K562 (cell line): ENCODE results near the gene SIRPA. TPM values are rescaled to one million over a fixed set of nuclear protein-coding genes. Genes with fewer than 3 reads are reported as not detected.

Source experiments
- ATAC-seq: fragments of 200-7000 bp; cut with Tn5 transposase; 3 replicates; pipeline ENCODE4 v1.9.1; 2020; ENCODE audit warnings: moderate library complexity
- BruUV-seq: library from RNA; stranded (reverse); fragments of 400-500 nt; replicated peaks from 2 replicates; lab custom pipeline; 2021; lab: Mats Ljungman, UMichigan
- CTCF ChIA-PET: fragments of 300-600 bp; formaldehyde crosslinking; extraction: SDS; loops from one replicate; lab custom pipeline; 2021; ENCODE audit warnings: low intra/inter-chr PET ratio; lab: Yijun Ruan, JAX
- POLR2A ChIA-PET: fragments of 300-600, 350-650 bp; sonication (Branson Sonifier 250); formaldehyde crosslinking; extraction: SDS; loops from one replicate; lab custom pipeline; 2021; ENCODE audit warnings: antibody characterized with exemption, inconsistent platforms; lab: Yijun Ruan, JAX
- DNase-seq, 4 experiments: peaks; one replicate each; pipeline versions ENCODE4 v3.0.0 to v3.0.0-alpha.2; 2011 to 2018; ENCODE audit warnings: low spot score in 3 of 4, mixed read lengths in 3 of 4; ENCODE audit errors: extremely low read depth in 1 of 4
- FAIRE-seq: peaks from 2 replicates; lab custom pipeline; 2011; peaks lifted over from hg19 to GRCh38; lab: Jason Lieb, UNC
- H2AFZ ChIP-seq: 2 replicates; pipeline ENCODE4 v1.6.0; 2011; ENCODE audit warnings: low read depth, low read length, control low read depth, inconsistent platforms
- H3K27ac ChIP-seq: fragments of 200-600 bp; 3 replicates; pipeline ENCODE4 v1.8.0; 2011; ENCODE audit warnings: low read depth, mild to moderate bottlenecking, control low read depth, inconsistent platforms, low read length, moderate library complexity, mixed read lengths; ENCODE audit errors: extremely low read depth
- H3K27me3 ChIP-seq, 2 experiments: fragments of 300-600 bp in 1 of 2; 2 replicates in 1 of 2; 3 replicates in 1 of 2; pipeline versions ENCODE4 v1.6.0 to v1.8.0; 2011; ENCODE audit warnings: inconsistent platforms in 2 of 2, low read length in 2 of 2, mild to moderate bottlenecking in 1 of 2, mixed read lengths in 1 of 2, moderate library complexity in 1 of 2; ENCODE audit not compliant: control insufficient read depth in 2 of 2, insufficient read depth in 2 of 2
- H3K36me3 ChIP-seq: fragments of 300-600 bp; 3 replicates; pipeline ENCODE4 v1.8.0; 2011; ENCODE audit warnings: mild to moderate bottlenecking, low read length, inconsistent platforms; ENCODE audit not compliant: control insufficient read depth, insufficient read depth
- H3K4me1 ChIP-seq, 2 experiments: fragments of 200-600 bp in 1 of 2; replicated peaks in 1 of 2; 2 replicates in 1 of 2; 3 replicates in 1 of 2; pipeline versions ENCODE4 v1.5.1 to v1.8.0; 2011; ENCODE audit warnings: inconsistent platforms in 2 of 2, low read length in 2 of 2, mild to moderate bottlenecking in 1 of 2, mixed read lengths in 1 of 2, moderate library complexity in 1 of 2; ENCODE audit not compliant: control insufficient read depth in 2 of 2, insufficient read depth in 2 of 2
- H3K4me2 ChIP-seq: 2 replicates; pipeline ENCODE4 v1.6.1; 2011; ENCODE audit warnings: low read length, control low read depth, inconsistent platforms, mixed read lengths; ENCODE audit not compliant: insufficient read depth
- H3K4me3 ChIP-seq: fragments of 200-600 bp; sonication (generic), shearing (Covaris generic); 2 replicates; pipeline ENCODE4 v1.5.1; 2016; ENCODE audit warnings: control low read depth, inconsistent platforms
- H3K79me2 ChIP-seq: fragments of 200-600 bp; 3 replicates; pipeline ENCODE4 v1.8.0; 2011; ENCODE audit warnings: low read length, inconsistent platforms; ENCODE audit not compliant: control insufficient read depth, insufficient read depth
- H3K9ac ChIP-seq, 2 experiments: 2 replicates each; pipeline versions ENCODE4 v1.6.0 to v1.6.1; 2011; ENCODE audit warnings: low read depth in 2 of 2, low read length in 2 of 2, control low read depth in 1 of 2, inconsistent platforms in 1 of 2, mild to moderate bottlenecking in 1 of 2, mixed read lengths in 1 of 2; ENCODE audit not compliant: insufficient read depth in 1 of 2
- H3K9me1 ChIP-seq: one replicate; pipeline ENCODE4 v1.6.0; 2011; ENCODE audit warnings: inconsistent platforms, mild to moderate bottlenecking, low read length, moderate library complexity; ENCODE audit not compliant: control insufficient read depth, insufficient read depth
- H3K9me3 ChIP-seq: replicated peaks from 2 replicates; pipeline ENCODE4 v1.5.1; 2011; ENCODE audit warnings: low read depth, low read length, inconsistent platforms; ENCODE audit not compliant: control insufficient read depth, insufficient read depth
- H4K20me1 ChIP-seq: replicated peaks from 2 replicates; pipeline ENCODE4 v1.6.1; 2011; ENCODE audit warnings: low read length, inconsistent platforms, mixed read lengths; ENCODE audit not compliant: control insufficient read depth, insufficient read depth
- BRF1 ChIP-seq: IDR thresholded peaks from 3 replicates; pipeline ENCODE4 v1.6.1; 2011; ENCODE audit warnings: borderline replicate concordance, mild to moderate bottlenecking; ENCODE audit not compliant: insufficient read length; ENCODE audit errors: extremely low read depth
- FOXK2 ChIP-seq, 2 experiments: fragments of 450-650 bp; IDR thresholded peaks in 1 of 2; conservative IDR thresholded peaks in 1 of 2; 2 replicates each; pipeline ENCODE4 v1.6.1; 2016; ENCODE audit warnings: low read depth in 2 of 2, mild to moderate bottlenecking in 1 of 2
- MCM2 ChIP-seq: fragments of 450-650 bp; IDR thresholded peaks from 2 replicates; pipeline ENCODE4 v1.6.1; 2017; ENCODE audit warnings: low read depth, mild to moderate bottlenecking
- MEIS2 ChIP-seq: fragments of 450-650 bp; IDR thresholded peaks from 2 replicates; pipeline ENCODE4 v1.6.1; 2014; ENCODE audit warnings: mild to moderate bottlenecking; ENCODE audit not compliant: partially characterized antibody
- NCOA6 ChIP-seq: fragments of 450-650 bp; IDR thresholded peaks from 2 replicates; pipeline ENCODE4 v1.6.1; 2017; ENCODE audit warnings: mild to moderate bottlenecking
- NR2F6 ChIP-seq: fragments of 450-650 bp; formaldehyde crosslinking; IDR thresholded peaks from 2 replicates; pipeline ENCODE4 v1.4.0; 2020; ENCODE audit warnings: mild to moderate bottlenecking
- RBM25 ChIP-seq: fragments of 200-400 bp; formaldehyde crosslinking; IDR thresholded peaks from 2 replicates; pipeline ENCODE4 v1.6.1; 2018; ENCODE audit warnings: low read length, low read depth, moderate library complexity; ENCODE audit not compliant: severe bottlenecking
- ZNF143 ChIP-seq: sonication (generic); formaldehyde crosslinking; IDR thresholded peaks from 2 replicates; pipeline ENCODE4 v1.9.0; 2022; ENCODE audit warnings: mild to moderate bottlenecking, missing genetic modification reagents
- ZNF354B ChIP-seq: fragments of 250-450 bp; sonication (Bioruptor Pico); IDR thresholded peaks from 2 replicates; pipeline ENCODE4 v1.4.0; 2020
- ZNF707 ChIP-seq: fragments of 250-450 bp; sonication (Bioruptor Pico); conservative IDR thresholded peaks from 2 replicates; pipeline ENCODE4 v1.8.0; 2022; ENCODE audit warnings: inconsistent platforms, mild to moderate bottlenecking, moderate library complexity
- WGBS: fragments of 100-300 bp; shearing (Covaris generic); methylation state at CpG from one replicate; pipeline ENCODE4 v1.1.6; 2016; ENCODE audit warnings: low coverage, mixed read lengths; ENCODE audit not compliant: insufficient coverage; ENCODE audit errors: missing lambda C conversion rate; 5-methylcytosine and 5-hydroxymethylcytosine counted together
- in situ Hi-C: fragments of 300-500 bp; cut with MboI; formaldehyde crosslinking; loops from 4 replicates; pipeline ENCODE4 v1.15.0; 2018; ENCODE audit warnings: inconsistent platforms, mixed read lengths
- intact Hi-C: fragments of 100-400 bp; cut with micrococcal nuclease; formaldehyde crosslinking; loops from 2 replicates; pipeline ENCODE4 v1.14.2; 2022
- polyA plus RNA-seq, 8 experiments: library from polyadenylated mRNA; depleted of rRNA in 4 of 8; stranded (reverse) in 5 of 8; unstranded in 3 of 8; fragments of >200 nt; fragmentation: Nextera tagmentation in 2 of 8; fragmentation: Illumina TruSeq in 1 of 8; extraction: Ambion mirVana in 2 of 8; extraction: Trizol in 1 of 8; gene quantifications; 2 replicates each; pipeline versions ENCODE4 v1.2.1 to v1.2.3, GENCODE V29; 2011 to 2014; ENCODE audit warnings: inconsistent platforms in 1 of 8, missing spikeins in 1 of 8
- total RNA-seq, 7 experiments: library from RNA; depleted of rRNA in 6 of 7; stranded (reverse); fragments of >200 nt in 6 of 7; fragmentation: Illumina TruSeq in 2 of 7; extraction: Trizol in 2 of 7; gene quantifications; 2 replicates each; pipeline versions ENCODE4 v1.2.1 to v1.2.3, GENCODE V29; 2011 to 2021; ENCODE audit warnings: low replicate concordance in 1 of 7
- TF ChIP-seq, protein P1 (sequence below): fragments of 250-450 bp; sonication (Bioruptor Pico); IDR thresholded peaks from 2 replicates; pipeline ENCODE4 v1.5.0; 2021; ENCODE audit warnings: mild to moderate bottlenecking, borderline replicate concordance
- TF ChIP-seq, protein P2 (sequence below): sonication (generic); formaldehyde crosslinking; IDR thresholded peaks from 2 replicates; pipeline ENCODE4 v1.9.0; 2022; ENCODE audit warnings: mild to moderate bottlenecking, missing genetic modification reagents
- TF ChIP-seq, protein P3 (sequence below): fragments of 450-650 bp; formaldehyde crosslinking; IDR thresholded peaks from 2 replicates; pipeline ENCODE4 v1.4.0; 2022; ENCODE audit warnings: missing genetic modification characterization

SIRPA gene
- total and polyA plus RNA-seq, 9 of the 15 experiments (the other 6 are each of a cell fraction or from before 2014, with no cell fraction given) = 0.01 to 0.40 (median 0.11) TPM; not detected in 2

DNA sequence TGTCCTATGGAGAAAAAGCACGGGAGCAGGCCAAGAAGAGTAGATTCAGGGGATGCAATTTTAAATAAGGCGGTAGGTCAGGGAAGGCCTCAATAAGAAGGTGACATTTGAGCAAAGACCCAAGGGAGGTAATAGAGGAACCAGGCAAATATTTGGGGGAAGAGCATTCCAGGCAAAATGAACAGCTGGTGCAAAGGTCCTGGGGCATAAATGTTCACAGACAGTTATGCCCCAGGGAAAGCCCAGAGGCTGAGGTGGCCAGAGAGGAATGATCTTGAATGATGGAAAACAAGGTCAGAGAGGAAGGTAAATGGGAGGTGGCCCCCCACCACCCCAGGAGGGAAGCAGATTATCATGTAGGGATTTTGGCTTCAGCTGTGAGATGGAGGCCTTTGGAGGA lies 47.4 kb upstream of the SIRPA start:
- 0% methylated on average over 2 of the region's 2 CpGs for WGBS
- no peak for DNase-seq
- in situ Hi-C loops (no loop called here), intact Hi-C loops (no loop called here)
- no peaks in the 10 kb centered on the region for H3K4me1 ChIP-seq
- no peaks in the 10 kb centered on the region for H3K9me3 ChIP-seq
- H3K27ac ChIP-seq = no peak overlapping the region
- ATAC-seq = no peak
- FAIRE-seq = no peak
- CTCF ChIA-PET = no interaction called here
- POLR2A ChIA-PET = no interaction called here
- no peaks in the 10 kb centered on the region for H3K79me2 ChIP-seq
- H3K4me3 ChIP-seq = no peak overlapping the region
- H3K4me2 ChIP-seq = no peak overlapping the region
- TF ChIP-seq, protein P1, sequence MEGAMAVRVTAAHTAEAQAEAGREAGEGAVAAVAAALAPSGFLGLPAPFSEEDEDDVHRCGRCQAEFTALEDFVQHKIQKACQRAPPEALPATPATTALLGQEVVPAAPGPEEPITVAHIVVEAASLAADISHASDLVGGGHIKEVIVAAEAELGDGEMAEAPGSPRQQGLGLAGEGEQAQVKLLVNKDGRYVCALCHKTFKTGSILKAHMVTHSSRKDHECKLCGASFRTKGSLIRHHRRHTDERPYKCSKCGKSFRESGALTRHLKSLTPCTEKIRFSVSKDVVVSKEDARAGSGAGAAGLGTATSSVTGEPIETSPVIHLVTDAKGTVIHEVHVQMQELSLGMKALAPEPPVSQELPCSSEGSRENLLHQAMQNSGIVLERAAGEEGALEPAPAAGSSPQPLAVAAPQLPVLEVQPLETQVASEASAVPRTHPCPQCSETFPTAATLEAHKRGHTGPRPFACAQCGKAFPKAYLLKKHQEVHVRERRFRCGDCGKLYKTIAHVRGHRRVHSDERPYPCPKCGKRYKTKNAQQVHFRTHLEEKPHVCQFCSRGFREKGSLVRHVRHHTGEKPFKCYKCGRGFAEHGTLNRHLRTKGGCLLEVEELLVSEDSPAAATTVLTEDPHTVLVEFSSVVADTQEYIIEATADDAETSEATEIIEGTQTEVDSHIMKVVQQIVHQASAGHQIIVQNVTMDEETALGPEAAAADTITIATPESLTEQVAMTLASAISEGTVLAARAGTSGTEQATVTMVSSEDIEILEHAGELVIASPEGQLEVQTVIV = no peak
- TF ChIP-seq RBM25 = peak; percentile 59
- H4K20me1 ChIP-seq = no peaks in the 10 kb centered on the region
- BruUV-seq = no TSS peak
- no peaks in the 10 kb centered on the region for H3K36me3 ChIP-seq
- no peaks in the 10 kb centered on the region for H3K27me3 ChIP-seq
- H2AFZ ChIP-seq = no peak overlapping the region
- no peak overlapping the region for H3K9ac ChIP-seq
- no peaks in the 10 kb centered on the region for H3K9me1 ChIP-seq

DNA sequence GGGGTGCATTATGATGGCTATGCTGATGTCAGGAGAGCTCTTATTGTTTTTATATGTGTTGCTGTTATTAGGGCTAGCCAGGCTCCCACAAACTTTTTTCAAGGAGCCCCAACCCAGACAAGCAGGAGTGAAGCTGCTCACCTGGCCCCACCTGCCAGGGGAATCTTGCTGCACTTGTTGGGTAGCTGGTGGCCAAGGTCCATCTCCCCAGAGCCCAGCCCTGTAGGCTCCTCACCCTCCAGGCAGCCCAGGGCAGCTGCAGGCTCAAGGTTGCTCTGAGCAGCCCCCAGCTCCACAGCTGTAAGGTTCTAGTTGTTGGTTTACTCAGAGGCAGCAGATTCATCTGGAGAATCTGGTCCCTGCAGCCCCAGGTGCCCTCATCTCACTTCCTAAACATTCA lies 46.8 kb upstream of the SIRPA start:
- in situ Hi-C loops (no loop called here), intact Hi-C loops (no loop called here)
- BruUV-seq = no TSS peak
- Histone ChIP-seq H3K27me3 (no peaks in the 10 kb centered on the region; a peak in 1 of 5 replicates), H3K4me1 (no peaks in the 10 kb centered on the region), H3K4me3 (no peak overlapping the region), H3K27ac (no peak overlapping the region), H3K9me1 (no peaks in the 10 kb centered on the region), H4K20me1 (no peaks in the 10 kb centered on the region), H2AFZ (no peak overlapping the region), H3K9ac (no peak overlapping the region), H3K4me2 (no peak overlapping the region), H3K9me3 (no peaks in the 10 kb centered on the region), H3K79me2 (no peaks in the 10 kb centered on the region)
- FAIRE-seq = no peak
- no peak for ATAC-seq
- no peak for TF ChIP-seq ZNF354B (CRISPR knock-in tag)
- no peak for TF ChIP-seq NCOA6
- no peak for TF ChIP-seq MCM2
- TF ChIP-seq ZNF707 (CRISPR knock-in tag) = no peak
- TF ChIP-seq FOXK2 (conservative IDR thresholded peaks at IDR 0.05 in 1 of 2, IDR thresholded peaks at IDR 0.05 in 1 of 2; ENCODE audit: low read depth in 2 of 2) = no peak
- TF ChIP-seq, protein P2, sequence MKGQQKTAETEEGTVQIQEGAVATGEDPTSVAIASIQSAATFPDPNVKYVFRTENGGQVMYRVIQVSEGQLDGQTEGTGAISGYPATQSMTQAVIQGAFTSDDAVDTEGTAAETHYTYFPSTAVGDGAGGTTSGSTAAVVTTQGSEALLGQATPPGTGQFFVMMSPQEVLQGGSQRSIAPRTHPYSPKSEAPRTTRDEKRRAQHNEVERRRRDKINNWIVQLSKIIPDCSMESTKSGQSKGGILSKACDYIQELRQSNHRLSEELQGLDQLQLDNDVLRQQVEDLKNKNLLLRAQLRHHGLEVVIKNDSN = no peak
- TF ChIP-seq BRF1 = no peak
- TF ChIP-seq, protein P3, sequence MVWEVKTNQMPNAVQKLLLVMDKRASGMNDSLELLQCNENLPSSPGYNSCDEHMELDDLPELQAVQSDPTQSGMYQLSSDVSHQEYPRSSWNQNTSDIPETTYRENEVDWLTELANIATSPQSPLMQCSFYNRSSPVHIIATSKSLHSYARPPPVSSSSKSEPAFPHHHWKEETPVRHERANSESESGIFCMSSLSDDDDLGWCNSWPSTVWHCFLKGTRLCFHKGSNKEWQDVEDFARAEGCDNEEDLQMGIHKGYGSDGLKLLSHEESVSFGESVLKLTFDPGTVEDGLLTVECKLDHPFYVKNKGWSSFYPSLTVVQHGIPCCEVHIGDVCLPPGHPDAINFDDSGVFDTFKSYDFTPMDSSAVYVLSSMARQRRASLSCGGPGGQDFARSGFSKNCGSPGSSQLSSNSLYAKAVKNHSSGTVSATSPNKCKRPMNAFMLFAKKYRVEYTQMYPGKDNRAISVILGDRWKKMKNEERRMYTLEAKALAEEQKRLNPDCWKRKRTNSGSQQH (CRISPR knock-in tag) = no peak
- no peak for TF ChIP-seq ZNF143 (CRISPR knock-in tag)
- no peak for TF ChIP-seq MEIS2
- TF ChIP-seq NR2F6 = no peak
- TF ChIP-seq, all 486 proteins: peak for 0
- no peak for DNase-seq
- ChIA-PET CTCF (no interaction called here), POLR2A (no interaction called here)
- no peaks in the 10 kb centered on the region for H3K36me3 ChIP-seq
